ENCODE data around the gene PTTG1IP. TPM values are rescaled to one million over a fixed set of nuclear protein-coding genes. Genes with fewer than 3 reads are reported as not detected.

The PTTG1IP gene
- total RNA-seq, 1 experiment from 2014 or later, result 96.0 TPM

- TF ChIP-seq ZNF425 (CRISPR knock-in tag; conservative IDR thresholded peaks at IDR 0.05), result no peak
- no peak for TF ChIP-seq SOX15 (CRISPR knock-in tag; IDR thresholded peaks at IDR 0.05)
- TF ChIP-seq ZNF121 (CRISPR knock-in tag; IDR thresholded peaks at IDR 0.05), result no peak
Measured at GRCh38 chr21:44867999-44868700, 5.3 kb downstream of the PTTG1IP start (continued).

- H3K9me3 Mint-ChIP-seq, result no peaks in the 10 kb centered on the region
- no peak for DNase-seq (ENCODE audit: low spot score)
- ChIA-PET POLR2A (no interaction called here), CTCF (no interaction called here)
- no peaks in the 10 kb centered on the region for H3K27me3 Mint-ChIP-seq (ENCODE audit: low read depth)
- no peak for ATAC-seq
- H3K27ac Mint-ChIP-seq, result peak overlapping the region; percentile 43
- peaks cover 20% of the 10 kb centered on the region for H3K36me3 Mint-ChIP-seq
- TF ChIP-seq RORB (CRISPR knock-in tag; IDR thresholded peaks at IDR 0.05), result no peak
- TF ChIP-seq E2F5 (CRISPR knock-in tag; IDR thresholded peaks at IDR 0.05), result no peak
- TF ChIP-seq NR2C2 (CRISPR knock-in tag; IDR thresholded peaks at IDR 0.05), result no peak
- TF ChIP-seq ZNF512 (CRISPR knock-in tag; IDR thresholded peaks at IDR 0.05; ENCODE audit: borderline replicate concordance), result no peak
- TF ChIP-seq MXD4 (CRISPR knock-in tag; IDR thresholded peaks at IDR 0.05; ENCODE audit: borderline replicate concordance), result no peak
- TF ChIP-seq STAT6 (CRISPR knock-in tag; conservative IDR thresholded peaks at IDR 0.05; ENCODE audit: low read depth), result no peak
- no peak for TF ChIP-seq ESRRA (CRISPR knock-in tag; IDR thresholded peaks at IDR 0.05; ENCODE audit: borderline replicate concordance)
- no peak for TF ChIP-seq SMAD4 (CRISPR knock-in tag; IDR thresholded peaks at IDR 0.05)
- TF ChIP-seq JAZF1 (CRISPR knock-in tag; IDR thresholded peaks at IDR 0.05), result no peak
- TF ChIP-seq USF2 (CRISPR knock-in tag; IDR thresholded peaks at IDR 0.05), result no peak
- TF ChIP-seq TP53 (CRISPR knock-in tag; IDR thresholded peaks at IDR 0.05), result no peak
- TF ChIP-seq ZNF263 (CRISPR knock-in tag; IDR thresholded peaks at IDR 0.05; ENCODE audit: low read depth), result no peak
- no peak for TF ChIP-seq NR3C1 (CRISPR knock-in tag; conservative IDR thresholded peaks at IDR 0.05; ENCODE audit: low read depth)
- TF ChIP-seq IRF1 (CRISPR knock-in tag; IDR thresholded peaks at IDR 0.05), result no peak
- TF ChIP-seq TEAD1 (CRISPR knock-in tag; IDR thresholded peaks at IDR 0.05), result no peak
- no peak for TF ChIP-seq ZNF671 (CRISPR knock-in tag; IDR thresholded peaks at IDR 0.05)
- TF ChIP-seq ZNF138 (CRISPR knock-in tag; conservative IDR thresholded peaks at IDR 0.05), result no peak
- no peak for TF ChIP-seq FOXP4 (CRISPR knock-in tag; IDR thresholded peaks at IDR 0.05)
- no peak for TF ChIP-seq FOXK1 (CRISPR knock-in tag; IDR thresholded peaks at IDR 0.05)
- TF ChIP-seq ATF6 (CRISPR knock-in tag; IDR thresholded peaks at IDR 0.05), result no peak
- H3K4me1 Mint-ChIP-seq, result peaks cover 46% of the 10 kb centered on the region
- H3K4me3 Mint-ChIP-seq, result no peak overlapping the region
Measured at GRCh38 chr21:44867464-44867863, 6.0 kb downstream of the PTTG1IP start.
